ENCODE results near the gene C10orf95.
"Not testable (repeated sequence)": the region's sequence is repeated elsewhere in the genome, so short reads cannot be mapped to it uniquely, and the experiment has no call there.

Gene C10orf95

GRCh38 chr10:102465466-102465865 is 14.1 kb upstream of the C10orf95 start:
- DNase-seq (ENCODE audit: low read depth in 2 of 3, low spot score in 1 of 3), result no peak

- no peak for DNase-seq (ENCODE audit: low read depth in 2 of 3, low spot score in 1 of 3)
Observed at GRCh38 chr10:102463983-102464382, 12.6 kb upstream of the C10orf95 start.

- DNase-seq (ENCODE audit: low read depth in 2 of 3, low spot score in 1 of 3), result no peak
Observed at GRCh38 chr10:102462512-102463054, 11.2 kb upstream of the C10orf95 start.

- DNase-seq (ENCODE audit: low read depth in 2 of 3, low spot score in 1 of 3), result peak; percentile 83 to 94 (median 86)
Observed at GRCh38 chr10:102461187-102462054, 10.1 kb upstream of the C10orf95 start.

GRCh38 chr10:102460836-102461186 is 9.5 kb upstream of the C10orf95 start:
- no peak for DNase-seq (ENCODE audit: low read depth in 2 of 3, low spot score in 1 of 3)

- DNase-seq (ENCODE audit: low read depth in 2 of 3, low spot score in 1 of 3), result no peak
Observed at GRCh38 chr10:102458656-102459055, 7.3 kb upstream of the C10orf95 start.

GRCh38 chr10:102457591-102458150 is 6.3 kb upstream of the C10orf95 start:
- no peak for DNase-seq (ENCODE audit: low read depth in 2 of 3, low spot score in 1 of 3)

- DNase-seq (ENCODE audit: low read depth in 2 of 3, low spot score in 1 of 3), result no peak
Observed at GRCh38 chr10:102455893-102456471, 4.6 kb upstream of the C10orf95 start.

GRCh38 chr10:102454662-102455487 is 3.5 kb upstream of the C10orf95 start:
- not testable (repeated sequence) for DNase-seq (ENCODE audit: low read depth in 2 of 3, low spot score in 1 of 3)

- no peak for DNase-seq (ENCODE audit: low read depth in 2 of 3, low spot score in 1 of 3)
Observed at GRCh38 chr10:102453502-102453901, 2.2 kb upstream of the C10orf95 start.

GRCh38 chr10:102452672-102453340 is 1.5 kb upstream of the C10orf95 start:
- DNase-seq (ENCODE audit: low read depth in 2 of 3, low spot score in 1 of 3), result peak; percentile 69 to 77 (median 69)

GRCh38 chr10:102450374-102451104 is 804 bp downstream of the C10orf95 start:
- DNase-seq (ENCODE audit: low read depth in 2 of 3, low spot score in 1 of 3), result peak; percentile 58 to 78 (median 74)

GRCh38 chr10:102450124-102450373 is 1.3 kb downstream of the C10orf95 start:
- DNase-seq (ENCODE audit: low read depth in 2 of 3, low spot score in 1 of 3), result no peak

- peak; percentile 76 to 81 (median 78) for DNase-seq (ENCODE audit: low read depth in 2 of 3, low spot score in 1 of 3)
Observed at GRCh38 chr10:102449321-102450123, 1.8 kb downstream of the C10orf95 start.

GRCh38 chr10:102444851-102445250 is 6.5 kb downstream of the C10orf95 start:
- DNase-seq (ENCODE audit: low read depth in 2 of 3, low spot score in 1 of 3), result no peak

GRCh38 chr10:102438374-102438773 is 13.0 kb downstream of the C10orf95 start:
- no peak for DNase-seq (ENCODE audit: low read depth in 2 of 3, low spot score in 1 of 3)

- no peak for DNase-seq (ENCODE audit: low read depth in 2 of 3, low spot score in 1 of 3)
Observed at GRCh38 chr10:102437515-102437914, 13.8 kb downstream of the C10orf95 start.

GRCh38 chr10:102436312-102436711 is 15.0 kb downstream of the C10orf95 start:
- no peak for DNase-seq (ENCODE audit: low read depth in 2 of 3, low spot score in 1 of 3)

GRCh38 chr10:102435529-102436233 is 15.7 kb downstream of the C10orf95 start:
- no peak for DNase-seq (ENCODE audit: low read depth in 2 of 3, low spot score in 1 of 3)

All from stimulated activated CD4-positive, alpha-beta T cell treated with anti-CD3 and anti-CD28 coated beads, Interleukin-12 subunit alpha, Interleukin-12 subunit beta, amount 100 ng/mL, for 48 hours (primary cell).